Body of pancreas (tissue), 4 donors: ENCODE measurements around the gene RUNX3.

Experiments used
- POLR2A ChIP-seq, 3 donors: fragments of 450-650 bp; IDR thresholded peaks; one replicate each; pipeline ENCODE4 v1.6.1; 2016; ENCODE audit warnings: antibody characterized with exemption in 3 of 3, mild to moderate bottlenecking in 2 of 3
- TF ChIP-seq, protein P1 (sequence below), 7 experiments: fragments of 450-650 bp in 4 of 7; fragments of 200-600 bp in 3 of 7; sonication (generic) in 3 of 7; IDR thresholded peaks; one replicate each; pipeline ENCODE4 v1.5.1; 2016 to 2019; ENCODE audit warnings: antibody characterized with exemption in 7 of 7

- TF ChIP-seq, protein P1, sequence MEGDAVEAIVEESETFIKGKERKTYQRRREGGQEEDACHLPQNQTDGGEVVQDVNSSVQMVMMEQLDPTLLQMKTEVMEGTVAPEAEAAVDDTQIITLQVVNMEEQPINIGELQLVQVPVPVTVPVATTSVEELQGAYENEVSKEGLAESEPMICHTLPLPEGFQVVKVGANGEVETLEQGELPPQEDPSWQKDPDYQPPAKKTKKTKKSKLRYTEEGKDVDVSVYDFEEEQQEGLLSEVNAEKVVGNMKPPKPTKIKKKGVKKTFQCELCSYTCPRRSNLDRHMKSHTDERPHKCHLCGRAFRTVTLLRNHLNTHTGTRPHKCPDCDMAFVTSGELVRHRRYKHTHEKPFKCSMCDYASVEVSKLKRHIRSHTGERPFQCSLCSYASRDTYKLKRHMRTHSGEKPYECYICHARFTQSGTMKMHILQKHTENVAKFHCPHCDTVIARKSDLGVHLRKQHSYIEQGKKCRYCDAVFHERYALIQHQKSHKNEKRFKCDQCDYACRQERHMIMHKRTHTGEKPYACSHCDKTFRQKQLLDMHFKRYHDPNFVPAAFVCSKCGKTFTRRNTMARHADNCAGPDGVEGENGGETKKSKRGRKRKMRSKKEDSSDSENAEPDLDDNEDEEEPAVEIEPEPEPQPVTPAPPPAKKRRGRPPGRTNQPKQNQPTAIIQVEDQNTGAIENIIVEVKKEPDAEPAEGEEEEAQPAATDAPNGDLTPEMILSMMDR (IDR thresholded peaks at IDR 0.05) = no peak
- no peak for TF ChIP-seq POLR2A (IDR thresholded peaks at IDR 0.05)
These were observed 447 bp downstream of the RUNX3 start for GRCh38 chr1:24929398-24930259.
